Measurements from ENCODE around the gene HIPK3. TPM values are rescaled to one million over a fixed set of nuclear protein-coding genes. Genes with fewer than 3 reads are reported as not detected.
"Not testable (repeated sequence)": the region's sequence is repeated elsewhere in the genome, so short reads cannot be mapped to it uniquely, and the experiment has no call there.

The HIPK3 gene
- 10 to 100 TPM; 10.8 to 49.6 (median 42.7) TPM for polyA plus RNA-seq

DNA sequence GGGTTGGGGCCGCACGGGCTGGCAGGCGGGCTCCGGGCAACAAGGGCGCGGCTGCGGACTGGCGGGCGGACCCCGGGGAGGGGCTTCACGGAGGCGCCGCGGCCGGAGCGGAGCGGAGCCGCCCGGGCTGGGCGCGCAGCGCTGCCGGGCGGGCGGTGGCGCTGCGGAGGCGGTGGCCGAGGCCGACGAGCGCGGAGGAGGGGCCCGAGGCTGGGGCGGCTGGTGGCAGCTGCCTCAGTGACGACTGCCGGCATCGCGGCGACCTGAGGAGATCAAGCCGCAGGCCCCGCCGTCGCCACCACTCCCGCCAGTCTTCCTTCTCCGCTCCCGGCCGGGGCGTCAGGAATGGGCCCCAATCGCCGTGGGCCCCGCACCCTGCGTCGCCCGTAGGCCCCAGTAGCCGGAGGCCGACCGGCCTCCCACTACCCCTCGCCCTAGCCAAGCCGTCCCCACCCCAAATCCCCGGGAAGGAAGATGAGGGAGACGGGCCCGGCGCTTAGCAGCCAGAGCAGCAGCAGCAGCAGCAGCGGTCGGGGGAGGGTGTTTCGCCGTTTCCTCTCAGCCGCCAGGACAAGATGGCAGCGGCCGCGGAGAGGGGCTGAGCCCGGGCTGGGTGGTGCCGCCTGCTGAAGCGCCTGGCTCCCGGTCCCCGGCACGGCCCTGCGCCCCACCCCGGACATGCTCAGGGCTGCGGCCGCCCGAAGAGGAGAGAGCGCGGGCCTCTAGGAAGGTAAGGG is at the start of gene HIPK3:
TSS of gene HIPK3 (plus strand) at position 222 of the 737 bp plus-strand sequence.
- H3K27ac ChIP-seq (ENCODE audit: low read depth, low read length), result peak within 1 kb of the TSS; percentile 100
- 0 to 1% (median 0%) methylated on average over 51 to 85 of the region's 85 CpGs for WGBS, 3 donors

DNA sequence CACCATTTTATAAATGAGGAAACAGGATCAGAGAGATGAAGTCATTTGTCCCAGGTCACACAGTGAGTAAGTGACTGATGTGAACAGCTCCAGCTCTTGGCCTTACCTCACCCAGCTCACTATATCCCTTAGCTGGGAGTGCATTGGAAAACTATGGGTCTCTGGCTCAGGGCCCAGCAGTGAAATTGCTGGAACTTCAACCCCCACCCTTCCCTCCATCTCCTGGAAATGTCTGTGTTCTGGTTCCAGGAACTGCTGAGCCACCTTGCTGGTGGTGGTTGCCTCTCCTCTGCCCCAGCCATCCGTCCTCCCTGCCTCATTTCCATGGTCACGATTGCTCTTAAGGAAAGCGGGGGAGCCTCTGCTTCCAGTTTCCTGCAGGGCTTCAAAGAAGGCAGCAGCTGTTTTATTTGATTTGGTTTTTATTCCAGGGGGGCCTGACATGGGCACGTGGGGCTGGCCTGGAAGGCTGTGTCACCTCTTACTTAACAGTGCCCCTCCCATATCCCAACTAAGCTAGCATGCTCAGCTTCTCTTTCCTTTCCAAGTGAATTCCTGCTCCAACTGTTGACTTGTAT is 49.7 kb upstream of the HIPK3 start:
- 21 to 54% (median 28%) methylated on average over 4 of the region's 4 CpGs for WGBS, 3 donors
- no peak overlapping the region for H3K27ac ChIP-seq (ENCODE audit: low read depth, low read length)

DNA sequence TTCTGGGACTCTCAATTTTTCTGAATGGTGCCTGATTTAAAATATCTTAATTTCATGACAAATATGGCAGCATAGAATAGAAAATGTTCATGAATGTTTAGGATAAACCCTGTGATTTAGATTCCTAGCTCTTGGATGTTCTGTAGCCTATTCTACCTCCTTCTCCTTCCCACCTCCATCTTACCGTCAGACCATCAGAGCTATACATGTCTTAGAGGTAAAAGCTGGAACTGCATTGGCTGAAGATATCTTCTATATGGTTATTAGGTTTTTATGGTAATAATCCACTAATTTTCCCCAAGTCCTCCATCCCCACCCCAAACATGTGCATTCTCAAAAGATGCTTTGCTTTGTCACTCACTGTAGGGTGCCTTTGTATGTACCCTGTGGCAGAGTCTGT is 49.0 kb upstream of the HIPK3 start:
- 89 to 100% (median 96%) methylated on average over 1 of the region's 1 CpG for WGBS, 3 donors
- H3K27ac ChIP-seq (ENCODE audit: low read depth, low read length), result no peak overlapping the region

DNA sequence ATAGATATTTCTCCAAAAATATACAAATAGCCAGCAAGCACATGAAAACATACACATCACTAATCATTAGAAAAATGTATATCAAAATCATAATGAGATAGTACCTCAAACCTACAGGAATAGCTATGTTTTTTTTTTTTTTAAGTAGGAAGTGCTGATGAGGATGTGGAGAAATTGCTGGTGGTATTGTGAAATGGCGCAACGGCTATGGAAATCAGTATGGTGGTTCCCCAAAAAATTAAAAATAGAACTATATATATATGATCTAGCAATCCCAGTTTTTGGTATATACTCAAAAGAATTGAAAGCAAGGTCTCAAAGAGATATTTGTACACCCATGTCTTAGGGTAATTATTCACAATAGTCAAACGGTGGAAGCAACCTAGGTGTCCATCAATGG is 46.0 kb upstream of the HIPK3 start:
- 51 to 66% (median 57%) methylated on average over 3 of the region's 3 CpGs for WGBS, 3 donors
- no peak overlapping the region for H3K27ac ChIP-seq (ENCODE audit: low read depth, low read length)

DNA sequence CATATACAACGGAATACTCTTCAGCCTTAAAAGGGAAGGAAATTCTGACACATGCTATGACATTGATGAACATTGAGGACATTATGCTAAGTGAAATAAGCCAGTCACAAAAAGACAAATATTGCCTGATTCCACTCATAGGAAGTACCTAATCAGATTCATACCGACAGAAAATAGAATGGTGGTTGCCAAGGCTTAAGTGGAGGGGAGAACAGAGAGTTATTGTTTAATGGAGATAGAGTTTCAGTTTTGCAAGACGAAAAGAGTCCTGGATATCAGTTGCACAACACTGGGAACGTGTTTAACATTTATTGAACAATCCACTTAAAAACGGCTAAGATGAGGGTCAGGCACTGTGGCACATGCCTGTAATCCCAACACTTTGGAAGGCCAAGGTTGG is 45.6 kb upstream of the HIPK3 start:
- no peak overlapping the region for H3K27ac ChIP-seq (ENCODE audit: low read depth, low read length)
- WGBS, 3 donors, result 42 to 48% (median 45%) methylated on average over 5 of the region's 5 CpGs

DNA sequence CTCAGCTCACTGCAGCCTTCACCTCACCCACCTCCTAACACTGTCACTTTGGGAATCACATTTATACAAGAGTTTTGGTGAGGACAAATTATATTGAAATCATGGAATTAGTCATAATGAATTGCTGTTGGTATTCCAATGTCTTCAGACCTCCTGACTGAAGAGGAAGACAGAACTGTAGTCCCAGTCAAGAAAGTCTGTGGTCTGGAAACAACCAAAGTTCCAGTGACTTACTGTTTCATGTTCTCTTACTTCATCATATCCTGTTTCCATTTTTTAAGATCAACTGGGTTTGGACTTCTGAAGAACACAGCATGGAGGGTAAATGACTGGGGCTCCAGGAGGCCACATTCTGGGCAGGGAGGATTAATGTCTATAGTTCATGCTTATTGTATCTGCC is 43.0 kb upstream of the HIPK3 start:
- H3K27ac ChIP-seq (ENCODE audit: low read depth, low read length), result no peak overlapping the region

DNA sequence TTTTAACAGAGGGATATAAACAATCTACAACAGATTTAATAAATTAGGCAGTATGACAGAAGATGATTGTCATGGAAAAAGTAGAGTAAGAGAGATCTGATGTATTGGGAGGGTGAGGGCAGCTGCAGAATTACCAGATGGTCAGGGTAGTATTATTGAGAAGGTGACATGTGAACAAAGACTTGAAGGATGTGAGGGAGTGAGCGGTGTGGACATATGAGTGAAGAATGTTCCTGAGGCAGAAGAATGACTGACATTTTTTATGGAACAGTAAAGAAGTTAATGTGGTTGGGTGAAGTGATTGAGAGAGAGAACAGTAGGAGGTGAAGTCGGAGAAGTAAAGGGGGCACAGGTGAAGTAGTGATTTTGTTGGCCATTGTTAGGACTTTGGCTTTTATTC is 42.4 kb upstream of the HIPK3 start:
- 50 to 74% (median 71%) methylated on average over 2 of the region's 2 CpGs for WGBS, 3 donors
- H3K27ac ChIP-seq (ENCODE audit: low read depth, low read length), result no peak overlapping the region

DNA sequence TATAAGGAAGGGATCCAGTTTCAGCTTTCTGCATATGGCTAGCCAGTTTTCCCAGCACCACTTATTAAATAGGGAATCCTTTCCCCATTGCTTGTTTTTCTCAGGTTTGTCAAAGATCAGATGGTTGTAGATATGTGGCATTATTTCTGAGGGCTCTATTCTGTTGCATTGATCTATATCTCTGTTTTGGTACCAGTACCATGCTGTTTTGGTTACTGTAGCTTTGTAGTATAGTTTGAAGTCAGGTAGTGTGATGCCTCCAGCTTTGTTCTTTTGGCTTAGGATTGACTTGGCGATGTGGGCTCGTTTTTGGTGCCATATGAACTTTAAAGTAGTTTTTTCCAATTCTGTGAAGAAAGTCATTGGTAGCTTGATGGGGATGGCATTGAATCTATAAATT is 40.5 kb upstream of the HIPK3 start:
- not testable (repeated sequence) for H3K27ac ChIP-seq (ENCODE audit: low read depth, low read length)
- 65 to 83% (median 68%) methylated on average over 2 of the region's 2 CpGs for WGBS, 3 donors

DNA sequence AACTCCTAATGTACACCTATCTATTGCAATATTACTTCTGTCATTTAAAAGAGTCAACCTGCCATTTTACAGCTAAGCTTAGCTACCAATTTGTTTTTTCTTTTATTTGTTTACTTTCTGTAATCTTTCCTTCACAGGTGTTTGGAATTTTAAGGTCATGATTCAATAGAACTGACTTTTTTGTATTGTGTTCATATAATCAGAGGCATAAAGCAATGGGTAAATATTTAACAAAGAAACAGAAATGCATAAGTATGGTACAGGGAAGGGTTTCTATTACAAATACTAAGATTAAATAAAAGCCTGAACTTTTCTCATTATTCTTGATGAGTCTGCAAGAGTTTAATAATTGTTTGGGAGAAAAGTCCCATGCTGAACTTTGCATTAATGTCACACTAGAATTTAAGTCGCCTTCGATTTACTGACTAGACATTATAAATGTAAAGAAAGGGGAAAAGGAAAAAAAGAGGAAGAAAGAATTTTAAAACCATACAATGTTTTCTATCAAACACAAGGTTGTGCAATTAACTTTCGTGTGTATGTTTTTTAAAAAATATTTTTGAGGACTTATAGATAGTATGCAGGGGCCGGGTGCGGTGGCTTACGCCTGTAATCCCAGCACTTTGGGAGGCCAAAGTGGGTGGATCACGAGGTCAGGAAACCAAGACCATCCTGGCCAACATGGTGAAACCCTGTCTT is 35.0 kb upstream of the HIPK3 start:
- WGBS, 3 donors, result 55 to 80% (median 65%) methylated on average over 7 of the region's 7 CpGs
- no peak overlapping the region for H3K27ac ChIP-seq (ENCODE audit: low read depth, low read length)

DNA sequence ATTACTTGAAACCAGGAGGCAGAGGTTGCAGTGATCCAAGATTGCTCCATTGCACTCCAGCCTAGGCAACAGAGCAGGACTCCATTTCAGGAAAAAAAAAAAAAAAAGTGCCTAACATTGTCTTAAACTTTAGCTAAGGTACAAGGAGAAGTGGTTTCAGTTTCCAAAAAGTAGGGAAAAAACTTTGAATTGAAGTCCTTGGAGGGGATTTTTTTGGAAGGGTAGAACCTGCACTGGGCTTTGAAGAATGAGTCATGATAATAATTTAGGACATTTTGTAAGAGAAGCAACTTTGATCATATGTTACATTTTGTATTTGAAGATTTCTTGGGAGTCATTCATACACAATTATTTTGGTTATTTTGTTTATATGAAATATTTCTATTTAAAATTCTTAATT is 31.8 kb upstream of the HIPK3 start:
- H3K27ac ChIP-seq (ENCODE audit: low read depth, low read length), result no peak overlapping the region

DNA sequence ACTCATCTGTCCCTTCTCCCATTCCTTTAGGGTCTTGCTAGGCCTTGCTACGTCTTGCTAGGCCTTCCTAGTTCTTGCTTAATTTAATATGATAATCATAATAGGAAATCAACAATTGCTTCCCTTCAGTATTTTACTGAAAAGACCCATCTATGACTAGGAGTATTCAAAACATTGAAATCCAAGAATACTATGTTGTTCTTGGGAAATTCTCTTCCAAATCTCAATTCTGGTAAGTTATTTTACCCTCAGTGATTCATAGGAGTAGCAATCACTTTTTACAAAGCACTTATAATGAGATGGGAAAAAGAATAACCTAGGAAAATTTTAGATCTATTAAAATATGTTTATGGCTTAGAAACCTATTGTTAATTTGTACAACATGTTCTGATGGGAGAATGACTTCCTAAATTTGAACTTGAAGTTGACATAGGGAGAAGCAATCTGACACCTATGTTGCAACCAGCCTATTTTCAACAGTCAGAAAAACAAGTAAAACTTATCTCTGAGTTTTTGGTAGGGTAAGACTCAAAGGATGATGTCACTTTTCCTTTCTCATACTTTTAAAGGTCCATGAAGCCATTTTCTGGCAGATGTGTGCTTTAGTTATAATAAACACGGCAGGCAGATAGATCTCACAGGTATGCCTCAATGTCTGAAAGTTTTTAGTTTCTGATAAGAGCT is 29.5 kb upstream of the HIPK3 start:
- H3K27ac ChIP-seq (ENCODE audit: low read depth, low read length), result no peak overlapping the region

DNA sequence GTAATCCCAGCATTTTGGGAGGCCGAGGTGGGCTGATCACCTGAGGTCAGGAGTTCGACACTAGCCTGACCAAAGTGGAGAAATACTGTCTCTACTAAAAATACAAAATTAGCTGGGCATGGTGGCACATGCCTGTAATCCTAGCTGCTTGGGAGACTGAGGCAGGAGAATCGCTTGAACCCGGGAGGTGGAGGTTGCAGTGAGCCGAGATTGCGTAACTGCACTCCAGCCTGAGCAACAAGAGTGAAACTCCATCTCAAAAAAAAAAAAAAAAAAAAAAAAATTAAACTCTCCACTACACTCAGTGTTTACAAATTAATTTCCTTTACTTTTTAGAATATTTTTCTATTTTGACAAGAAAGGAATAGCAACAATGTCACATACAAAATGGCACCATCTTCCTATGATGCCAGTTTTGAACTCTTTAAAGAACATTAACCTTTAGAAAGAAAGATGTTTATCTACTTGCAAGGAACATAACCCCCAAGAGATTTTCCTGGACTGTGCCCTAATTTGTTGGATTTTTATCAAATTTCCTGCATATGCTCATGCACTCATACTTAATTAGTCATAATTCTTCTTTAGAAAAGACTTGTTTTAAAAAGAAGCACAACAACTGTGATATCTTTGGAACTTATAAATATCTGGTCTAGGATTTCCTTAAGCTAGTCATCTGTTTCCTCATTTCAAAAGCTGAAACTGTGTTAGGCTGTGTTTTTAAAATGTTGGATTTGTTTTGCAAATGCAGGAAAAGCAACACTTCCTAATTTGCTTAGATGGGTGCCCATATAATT is 22.6 kb upstream of the HIPK3 start:
- 46 to 85% (median 58%) methylated on average over 6 of the region's 6 CpGs for WGBS, 3 donors
- H3K27ac ChIP-seq (ENCODE audit: low read depth, low read length), result no peak overlapping the region

More for the DNA sequence above, 29.5 kb upstream of the HIPK3 start:
- WGBS, 3 donors, result 62 to 82% (median 66%) methylated on average over 2 of the region's 2 CpGs

DNA sequence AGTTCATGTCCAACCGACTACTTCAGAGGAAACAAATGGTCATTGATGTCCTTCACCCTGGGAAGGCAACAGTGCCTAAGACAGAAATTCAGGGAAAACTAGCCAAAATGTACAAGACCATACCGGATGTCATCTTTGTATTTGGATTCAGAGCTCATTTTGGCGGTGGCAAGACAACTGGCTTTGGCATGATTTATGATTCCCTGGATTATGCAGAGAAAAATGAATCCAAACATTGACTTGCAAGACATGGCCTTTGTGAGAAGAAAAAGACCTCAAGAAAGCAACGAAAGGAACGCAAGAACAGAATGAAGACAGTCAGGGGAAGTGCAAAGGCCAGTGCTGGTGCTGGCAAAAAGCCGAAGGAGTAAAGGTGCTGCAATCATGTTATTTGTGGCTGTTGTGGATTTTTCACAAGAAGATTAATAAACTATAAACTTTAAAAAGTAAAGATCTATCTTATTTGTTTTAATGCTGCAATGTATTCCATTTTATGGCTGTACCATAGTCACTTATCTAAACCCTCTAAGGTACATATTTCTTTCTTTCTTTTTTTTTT is 20.1 kb upstream of the HIPK3 start:
- 56 to 81% (median 67%) methylated on average over 6 of the region's 6 CpGs for whole genome bisulfite sequencing, 3 donors

DNA sequence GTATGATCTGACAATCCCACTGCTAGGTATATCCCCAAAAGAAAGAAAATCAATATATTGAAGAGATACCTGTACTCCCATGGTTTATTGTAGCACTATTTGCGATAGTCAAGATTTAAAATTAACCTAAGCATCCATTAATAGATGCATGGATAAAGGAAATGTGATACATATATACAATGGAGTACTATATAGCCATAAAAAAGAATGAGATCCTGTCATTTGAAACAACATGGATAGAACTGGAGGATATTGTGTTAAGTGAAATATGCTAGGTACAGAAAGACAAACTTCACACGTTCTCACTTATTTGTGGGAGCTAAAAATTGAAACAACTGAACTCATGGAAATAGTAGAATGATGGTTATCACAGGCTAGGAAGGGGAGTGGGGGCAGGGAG is 14.6 kb upstream of the HIPK3 start:
- 66 to 98% (median 90%) methylated on average over 2 of the region's 2 CpGs for WGBS, 3 donors
- H3K27ac ChIP-seq (ENCODE audit: low read depth, low read length), result no peak overlapping the region

More for the DNA sequence above, 20.1 kb upstream of the HIPK3 start:
- no peak overlapping the region for H3K27ac ChIP-seq (ENCODE audit: low read depth, low read length)

DNA sequence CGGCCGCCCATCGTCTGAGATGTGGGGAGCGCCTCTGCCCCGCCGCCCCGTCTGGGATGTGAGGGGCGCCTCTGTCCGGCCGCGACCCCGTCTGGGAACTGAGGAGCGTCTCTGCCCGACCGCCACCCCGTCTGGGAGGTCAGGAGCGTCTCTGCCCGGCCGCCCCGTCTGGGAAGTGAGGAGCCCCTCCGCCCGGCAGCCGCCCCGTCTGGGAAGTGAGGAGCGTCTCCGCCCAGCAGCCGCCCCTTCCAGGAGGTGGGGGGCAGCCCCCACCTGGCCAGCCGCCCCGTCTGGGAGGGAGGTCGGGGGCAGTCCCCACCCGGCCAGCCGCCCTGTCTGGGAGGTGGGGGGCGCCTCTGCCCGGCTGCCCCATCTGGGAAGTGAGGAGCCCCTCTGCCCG is 13.5 kb upstream of the HIPK3 start:
- not testable (repeated sequence) for H3K27ac ChIP-seq (ENCODE audit: low read depth, low read length)
- 94 to 97% (median 96%) methylated on average over 21 to 32 of the region's 35 CpGs for WGBS, 3 donors

DNA sequence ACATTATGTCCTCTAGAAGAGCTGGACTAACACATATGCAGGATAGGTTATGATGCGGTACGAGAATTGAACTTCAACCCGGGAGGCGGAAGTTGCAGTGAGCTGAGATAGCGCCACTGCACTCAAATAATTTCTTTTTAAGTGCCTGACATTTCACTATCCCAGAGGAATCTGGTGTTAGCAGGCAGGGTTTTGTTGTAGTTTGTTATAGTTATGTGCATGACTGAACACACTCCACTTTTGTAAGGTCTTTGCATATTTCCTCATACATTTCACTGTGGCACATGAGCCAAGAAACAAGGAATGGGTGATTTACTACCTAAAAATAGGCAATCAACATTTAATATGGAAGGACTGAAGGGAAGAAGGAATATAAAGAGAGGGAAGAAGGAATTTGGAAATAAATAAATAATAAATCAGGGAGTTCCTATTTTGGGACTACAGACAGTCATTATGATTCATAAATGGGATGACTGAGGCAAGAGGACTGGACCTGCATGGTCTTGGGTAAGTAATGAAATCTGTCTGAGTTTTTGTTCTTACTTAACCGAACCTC is 8.7 kb upstream of the HIPK3 start:
- 90 to 94% (median 91%) methylated on average over 6 of the region's 6 CpGs for WGBS, 3 donors
- H3K27ac ChIP-seq (ENCODE audit: low read depth, low read length), result no peak overlapping the region

DNA sequence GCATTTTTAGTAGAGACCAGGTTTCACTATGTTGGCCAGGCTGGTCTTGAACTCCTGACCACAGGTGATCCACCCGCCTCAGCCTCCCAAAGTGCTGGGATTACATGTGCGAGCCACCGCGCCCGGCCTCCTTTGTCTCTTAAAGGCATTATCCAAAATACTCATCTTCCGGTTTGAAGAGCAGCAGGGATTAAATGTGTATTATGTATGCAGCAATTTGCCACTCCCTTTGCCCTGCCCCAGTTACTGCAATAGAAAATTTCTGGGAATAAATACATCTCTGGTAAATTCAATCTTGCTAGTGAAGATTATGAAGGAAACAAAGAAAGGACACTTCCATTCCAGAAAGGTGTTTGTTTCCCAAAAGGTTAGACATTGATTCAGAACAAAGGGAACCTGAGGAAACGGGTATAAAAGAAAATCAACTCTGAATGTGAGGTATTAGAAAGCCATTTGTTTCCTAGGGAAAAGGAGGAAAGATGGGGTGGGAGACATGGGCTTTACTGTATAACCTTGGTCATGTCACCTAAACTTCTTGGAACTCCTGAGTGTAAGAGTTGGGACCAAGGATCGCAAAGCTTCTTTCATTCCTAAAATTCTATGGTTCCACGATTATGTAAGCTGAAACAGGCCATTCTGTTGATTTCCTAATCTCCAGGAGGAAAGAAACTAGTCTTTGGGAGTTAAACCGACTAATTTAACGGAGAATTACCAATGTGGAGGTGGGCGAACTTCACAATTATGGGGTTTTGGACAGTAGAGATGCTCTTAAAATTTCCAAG is 959 bp upstream of the HIPK3 start:
- WGBS, 3 donors, result 55 to 72% (median 58%) methylated on average over 12 of the region's 12 CpGs
- peak overlapping the region; percentile 100 for H3K27ac ChIP-seq (ENCODE audit: low read depth, low read length)

Data from adipose tissue (tissue), 3 donors.